GM12878 (cell line): ENCODE measurements around the gene GHITM. TPM values are rescaled to one million over a fixed set of nuclear protein-coding genes. Genes with fewer than 3 reads are reported as not detected.
A peak's percentile ranks its signal among the peaks of the same experiment; 100 is the strongest.

Experiments used
- ATAC-seq: fragments of 200-7000 bp; cut with Tn5 transposase; 3 replicates; pipeline ENCODE4 v1.9.1; 2020; ENCODE audit warnings: mild to moderate bottlenecking, moderate library complexity
- BruUV-seq: library from RNA; stranded (reverse); fragments of 400-500 nt; replicated peaks from 2 replicates; lab custom pipeline; 2021; lab: Mats Ljungman, UMichigan
- CTCF ChIA-PET: fragments of 300-600 bp; sonication (Branson Sonifier 250); formaldehyde crosslinking; extraction: SDS; loops from one replicate; lab custom pipeline; 2021; ENCODE audit warnings: inconsistent platforms; lab: Yijun Ruan, JAX
- POLR2A ChIA-PET: fragments of 350-600 bp; formaldehyde crosslinking; extraction: SDS; loops from one replicate; lab custom pipeline; 2021; ENCODE audit warnings: inconsistent platforms; lab: Charles Lee
- RAD21 ChIA-PET: fragments of 300-600 bp; sonication (Branson Sonifier 250); formaldehyde crosslinking; loops from one replicate; lab custom pipeline; 2023; ENCODE audit warnings: antibody characterized with exemption; ENCODE audit not compliant: unreplicated experiment; lab: Charles Lee
- SMC1A ChIA-PET: fragments of 300-600 bp; sonication (Branson Sonifier 250); formaldehyde crosslinking; loops from one replicate; lab custom pipeline; 2023; ENCODE audit not compliant: unreplicated experiment, uncharacterized antibody; lab: Charles Lee
- DNase-seq: peaks from one replicate; pipeline ENCODE4 v3.0.0-alpha.2; 2011; ENCODE audit warnings: low read depth, low spot score
- FAIRE-seq: peaks from 3 replicates; lab custom pipeline; 2011; peaks lifted over from hg19 to GRCh38; lab: Jason Lieb, UNC
- H2AFZ ChIP-seq: 2 replicates; pipeline ENCODE4 v1.6.0; 2011; ENCODE audit warnings: low read depth, low read length, control low read depth; ENCODE audit not compliant: control insufficient read depth
- H3K27ac ChIP-seq: 2 replicates; pipeline ENCODE4 v1.5.1; 2011; ENCODE audit warnings: control low read depth; ENCODE audit not compliant: control insufficient read depth, insufficient read depth
- H3K27me3 ChIP-seq, 2 experiments: replicated peaks in 1 of 2; 2 replicates each; pipeline versions ENCODE4 v1.6.0 to v1.6.1; 2011; ENCODE audit warnings: low read length in 1 of 2; ENCODE audit not compliant: control insufficient read depth in 2 of 2, insufficient read depth in 2 of 2
- H3K36me3 ChIP-seq, 2 experiments: 2 replicates each; pipeline ENCODE4 v1.5.1; 2011; ENCODE audit warnings: low read length in 1 of 2; ENCODE audit not compliant: control insufficient read depth in 2 of 2, insufficient read depth in 2 of 2
- H3K4me1 ChIP-seq: 2 replicates; pipeline ENCODE4 v1.6.1; 2011; ENCODE audit warnings: mild to moderate bottlenecking, low read length, moderate library complexity, mixed read lengths; ENCODE audit not compliant: control insufficient read depth, insufficient read depth
- H3K4me2 ChIP-seq: 2 replicates; pipeline ENCODE4 v1.6.0; 2011; ENCODE audit warnings: control low read depth; ENCODE audit not compliant: control insufficient read depth, insufficient read depth
- H3K4me3 ChIP-seq: fragments of 200-600 bp; sonication (generic); 2 replicates; pipeline ENCODE4 v1.5.1; 2016
- H3K79me2 ChIP-seq: 2 replicates; pipeline ENCODE4 v1.6.0; 2011; ENCODE audit warnings: low read length; ENCODE audit not compliant: control insufficient read depth, insufficient read depth
- H3K9ac ChIP-seq: 2 replicates; pipeline ENCODE4 v1.8.0; 2011; ENCODE audit warnings: low read length, control low read depth, mixed read lengths; ENCODE audit not compliant: control insufficient read depth, insufficient read depth
- H3K9me3 ChIP-seq: replicated peaks from 3 replicates; pipeline ENCODE4 v1.5.1; 2011; ENCODE audit warnings: mild to moderate bottlenecking, low read length; ENCODE audit not compliant: control insufficient read depth, insufficient read depth
- H4K20me1 ChIP-seq: 2 replicates; pipeline ENCODE4 v1.6.0; 2011; ENCODE audit not compliant: control insufficient read depth, insufficient read depth
- CREB1 ChIP-seq: IDR thresholded peaks from 2 replicates; pipeline ENCODE4 v1.6.1; 2012; ENCODE audit warnings: low read depth, mild to moderate bottlenecking, inconsistent platforms
- ESRRA ChIP-seq: IDR thresholded peaks from 2 replicates; pipeline ENCODE4 v1.6.1; 2012; ENCODE audit warnings: mild to moderate bottlenecking, low read length, improper control_type of control experiment
- RELB ChIP-seq: fragments of 450-650 bp; IDR thresholded peaks from 2 replicates; pipeline ENCODE4 v1.6.1; 2017; ENCODE audit warnings: low read depth, mild to moderate bottlenecking, moderate library complexity
- ZNF592 ChIP-seq: fragments of 450-650 bp; IDR thresholded peaks from 2 replicates; pipeline ENCODE4 v1.6.1; 2017; ENCODE audit warnings: mild to moderate bottlenecking, moderate library complexity
- WGBS: methylation state at CpG from one replicate; pipeline ENCODE4 v1.1.6; 2016; ENCODE audit warnings: low lambda C conversion rate; ENCODE audit not compliant: insufficient replicate concordance, insufficient coverage; ENCODE audit errors: missing lambda C conversion rate; 5-methylcytosine and 5-hydroxymethylcytosine counted together
- in situ Hi-C: fragments of 300-500 bp; cut with MboI; formaldehyde crosslinking; loops from 9 replicates; pipeline ENCODE4 v1.14.3; 2018; ENCODE audit warnings: mixed read lengths
- intact Hi-C: fragments of 100-400 bp; cut with micrococcal nuclease; formaldehyde crosslinking; loops from one replicate; pipeline ENCODE4 v1.14.2; 2022; ENCODE audit not compliant: unreplicated experiment
- polyA plus RNA-seq, 11 experiments: library from polyadenylated mRNA; depleted of rRNA in 4 of 11; unstranded in 6 of 11; stranded (reverse) in 5 of 11; fragments of >200 nt; fragmentation: Nextera tagmentation in 4 of 11; fragmentation: Illumina TruSeq in 1 of 11; extraction: Ambion mirVana in 4 of 11; extraction: Trizol in 1 of 11; gene quantifications; 1 replicate in 1 of 11; 2 replicates in 10 of 11; pipeline versions ENCODE4 v1.2.1 to v1.2.3, GENCODE V29; 2011 to 2016; ENCODE audit warnings: inconsistent platforms in 2 of 11, missing spikeins in 2 of 11, low read depth in 1 of 11
- total RNA-seq, 4 experiments: library from RNA; depleted of rRNA in 3 of 4; stranded (reverse); fragments of >200 nt in 3 of 4; fragmentation: Illumina TruSeq in 1 of 4; extraction: Trizol in 1 of 4; gene quantifications; 2 replicates each; pipeline versions ENCODE4 v1.2.1 to v1.2.3, GENCODE V29; 2013 to 2021

The GHITM gene
- total and polyA plus RNA-seq, 10 of the 15 experiments (the other 5 are each of a cell fraction or from before 2014, with no cell fraction given), result 120 to 501 (median 209) TPM

GRCh38 chr10:84139126-84140035 lies at the start of gene GHITM (continued):
- TF ChIP-seq ESRRA (peak; percentile 85; the same call in 1 of the 2 replicates), ZNF592 (no peak), CREB1 (peak; percentile 100)

GRCh38 chr10:84095811-84096497 lies 43.4 kb upstream of the GHITM start:
- FAIRE-seq (no peak), DNase-seq (no peak), ATAC-seq (no peak)
- Histone ChIP-seq H3K4me3 (no peak overlapping the region), H3K27ac (no peak overlapping the region), H3K4me1 (no peaks in the 10 kb centered on the region), H2AFZ (no peak overlapping the region), H3K9me3 (no peaks in the 10 kb centered on the region), H4K20me1 (no peaks in the 10 kb centered on the region), H3K36me3 (no peaks in the 10 kb centered on the region), H3K4me2 (no peak overlapping the region), H3K79me2 (no peaks in the 10 kb centered on the region), H3K27me3 (peaks cover 0 to 2% of the 10 kb centered on the region in 2 experiments; a peak in 2 of 4 replicates), H3K9ac (no peak overlapping the region)
- ChIA-PET POLR2A (no interaction called here), CTCF (interaction anchor here (0.6 to 1.3 kb wide), 2 partner anchors 15 to 235 kb away, joined by 3 to 5 read pairs; no protein-coding TSS in a partner anchor), RAD21 (no interaction called here), SMC1A (interaction anchor here (1.1 kb wide), 1 partner anchor 8 kb away, joined by 3 read pairs; no protein-coding TSS in a partner anchor)
- 17% methylated on average over 4 of the region's 4 CpGs for WGBS
- no TSS peak for BruUV-seq
- no peak for TF ChIP-seq RELB
- in situ Hi-C loops, result no loop called here
- intact Hi-C loops, result no loop called here
